ENCODE measurements around the gene GRK4. TPM values are rescaled to one million over a fixed set of nuclear protein-coding genes. Genes with fewer than 3 reads are reported as not detected.

The GRK4 gene
- total and polyA plus RNA-seq, 4 donors: 1.0 to 2.2 (median 1.8) TPM

DNA sequence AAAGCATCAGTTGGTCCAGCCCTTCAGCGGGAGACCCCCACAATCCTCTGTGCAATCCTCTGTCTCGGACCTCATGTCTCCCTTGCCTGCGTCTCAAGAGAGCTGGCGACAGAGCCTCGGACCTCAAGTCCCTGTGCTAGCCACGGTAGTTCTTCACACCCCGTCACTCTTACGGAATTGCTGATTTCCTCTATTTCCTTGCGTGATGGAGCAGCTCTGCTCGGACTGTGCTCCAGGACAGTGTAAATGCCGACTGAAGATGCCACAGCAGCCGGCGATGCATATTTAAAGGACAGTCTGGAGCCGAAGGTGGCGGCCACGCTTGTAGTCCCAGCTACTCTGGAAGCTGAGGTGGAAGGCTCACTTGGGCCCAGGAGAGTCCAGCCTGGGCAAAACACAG lies 1.9 kb downstream of the GRK4 start:
- Histone ChIP-seq H3K27ac (ENCODE audit: low read depth in 1 of 2, low read length in 2 of 2) (no peak overlapping the region), H3K9me3 (ENCODE audit: control insufficient read depth in 4 of 4, low read length in 3 of 4) (no peaks in the 10 kb centered on the region), H3K9ac (ENCODE audit: low read depth in 1 of 2, low read length in 2 of 2) (no peak overlapping the region), H3K4me3 (ENCODE audit: low read depth in 1 of 3, low read length in 3 of 3) (no peak overlapping the region), H3K4me1 (ENCODE audit: control insufficient read depth in 4 of 4, insufficient read depth in 4 of 4, low read length in 3 of 4) (peaks cover 6 to 22% (median 15%) of the 10 kb centered on the region in 4 donors), H3K36me3 (ENCODE audit: control insufficient read depth in 4 of 4, insufficient read depth in 3 of 4, low read depth in 1 of 4, low read length in 3 of 4) (no peaks in the 10 kb centered on the region), H3K27me3 (ENCODE audit: control insufficient read depth in 4 of 4, insufficient read depth in 4 of 4, low read length in 3 of 4) (no peaks in the 10 kb centered on the region)
- TF ChIP-seq REST (IDR thresholded peaks at IDR 0.05) (no peak), EGR1 (IDR thresholded peaks at IDR 0.05; ENCODE audit: low read depth in 2 of 2) (no peak), FOXA1 (IDR thresholded peaks at IDR 0.05) (no peak), HNF4G (IDR thresholded peaks at IDR 0.05) (no peak), TAF1 (conservative IDR thresholded peaks at IDR 0.05) (no peak), ATF3 (IDR thresholded peaks at IDR 0.05) (no peak), RXRA (IDR thresholded peaks at IDR 0.05) (no peak), JUND (IDR thresholded peaks at IDR 0.05) (no peak), RAD21 (IDR thresholded peaks at IDR 0.05) (no peak), SP1 (IDR thresholded peaks at IDR 0.05) (no peak), YY1 (IDR thresholded peaks at IDR 0.05) (no peak), GABPA (IDR thresholded peaks at IDR 0.05 in 1 of 2, conservative IDR thresholded peaks at IDR 0.05 in 1 of 2) (no peak), MAX (IDR thresholded peaks at IDR 0.05) (no peak), HNF4A (conservative IDR thresholded peaks at IDR 0.05) (no peak), NR2F2 (IDR thresholded peaks at IDR 0.05) (no peak), FOXA2 (IDR thresholded peaks at IDR 0.05) (no peak)
- TF ChIP-seq, protein P1, sequence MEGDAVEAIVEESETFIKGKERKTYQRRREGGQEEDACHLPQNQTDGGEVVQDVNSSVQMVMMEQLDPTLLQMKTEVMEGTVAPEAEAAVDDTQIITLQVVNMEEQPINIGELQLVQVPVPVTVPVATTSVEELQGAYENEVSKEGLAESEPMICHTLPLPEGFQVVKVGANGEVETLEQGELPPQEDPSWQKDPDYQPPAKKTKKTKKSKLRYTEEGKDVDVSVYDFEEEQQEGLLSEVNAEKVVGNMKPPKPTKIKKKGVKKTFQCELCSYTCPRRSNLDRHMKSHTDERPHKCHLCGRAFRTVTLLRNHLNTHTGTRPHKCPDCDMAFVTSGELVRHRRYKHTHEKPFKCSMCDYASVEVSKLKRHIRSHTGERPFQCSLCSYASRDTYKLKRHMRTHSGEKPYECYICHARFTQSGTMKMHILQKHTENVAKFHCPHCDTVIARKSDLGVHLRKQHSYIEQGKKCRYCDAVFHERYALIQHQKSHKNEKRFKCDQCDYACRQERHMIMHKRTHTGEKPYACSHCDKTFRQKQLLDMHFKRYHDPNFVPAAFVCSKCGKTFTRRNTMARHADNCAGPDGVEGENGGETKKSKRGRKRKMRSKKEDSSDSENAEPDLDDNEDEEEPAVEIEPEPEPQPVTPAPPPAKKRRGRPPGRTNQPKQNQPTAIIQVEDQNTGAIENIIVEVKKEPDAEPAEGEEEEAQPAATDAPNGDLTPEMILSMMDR (IDR thresholded peaks at IDR 0.05; ENCODE audit: low read depth, low read length, missing input control): no peak
- TF ChIP-seq, protein P2, sequence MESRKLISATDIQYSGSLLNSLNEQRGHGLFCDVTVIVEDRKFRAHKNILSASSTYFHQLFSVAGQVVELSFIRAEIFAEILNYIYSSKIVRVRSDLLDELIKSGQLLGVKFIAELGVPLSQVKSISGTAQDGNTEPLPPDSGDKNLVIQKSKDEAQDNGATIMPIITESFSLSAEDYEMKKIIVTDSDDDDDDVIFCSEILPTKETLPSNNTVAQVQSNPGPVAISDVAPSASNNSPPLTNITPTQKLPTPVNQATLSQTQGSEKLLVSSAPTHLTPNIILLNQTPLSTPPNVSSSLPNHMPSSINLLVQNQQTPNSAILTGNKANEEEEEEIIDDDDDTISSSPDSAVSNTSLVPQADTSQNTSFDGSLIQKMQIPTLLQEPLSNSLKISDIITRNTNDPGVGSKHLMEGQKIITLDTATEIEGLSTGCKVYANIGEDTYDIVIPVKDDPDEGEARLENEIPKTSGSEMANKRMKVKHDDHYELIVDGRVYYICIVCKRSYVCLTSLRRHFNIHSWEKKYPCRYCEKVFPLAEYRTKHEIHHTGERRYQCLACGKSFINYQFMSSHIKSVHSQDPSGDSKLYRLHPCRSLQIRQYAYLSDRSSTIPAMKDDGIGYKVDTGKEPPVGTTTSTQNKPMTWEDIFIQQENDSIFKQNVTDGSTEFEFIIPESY (IDR thresholded peaks at IDR 0.05): no peak
- WGBS: 94% methylated on average over 16 of the region's 16 CpGs
- no peak for DNase-seq (ENCODE audit: low spot score)

Data from liver (tissue), 9 donors.